ENCODE data around the gene SLC6A13. TPM values are rescaled to one million over a fixed set of nuclear protein-coding genes. Genes with fewer than 3 reads are reported as not detected.

The SLC6A13 gene
- total and polyA plus RNA-seq, 2 of the 13 experiments (the other 11 are each of a cell fraction or from before 2014, with no cell fraction given): 0.05 to 0.15 TPM

- TF ChIP-seq LCORL (IDR thresholded peaks at IDR 0.05): no peak
- TF ChIP-seq LCORL (CRISPR knock-in tag; IDR thresholded peaks at IDR 0.05): peak; percentile 79
- no peak for TF ChIP-seq ZNF235 (CRISPR knock-in tag; IDR thresholded peaks at IDR 0.05; ENCODE audit: borderline replicate concordance)
- no peak for TF ChIP-seq SUZ12 (IDR thresholded peaks at IDR 0.05; ENCODE audit: low read depth, low read length)
- no peak for TF ChIP-seq ZNF160 (CRISPR knock-in tag; IDR thresholded peaks at IDR 0.05)
- no peak for TF ChIP-seq SMC3 (IDR thresholded peaks at IDR 0.05; ENCODE audit: low read length)
- no peak for TF ChIP-seq ZNF335 (CRISPR knock-in tag; IDR thresholded peaks at IDR 0.05)
- TF ChIP-seq KMT2B (CRISPR knock-in tag; IDR thresholded peaks at IDR 0.05): 0 out of 2 replicates have a peak, but pooled peaks have one; percentile 22
- no peak for TF ChIP-seq SMAD9 (CRISPR knock-in tag; IDR thresholded peaks at IDR 0.05)
- no peak for TF ChIP-seq KLF12 (CRISPR knock-in tag; IDR thresholded peaks at IDR 0.05; ENCODE audit: borderline replicate concordance)
- TF ChIP-seq PITX1 (CRISPR knock-in tag; IDR thresholded peaks at IDR 0.05): no peak
- TF ChIP-seq PHF8 (CRISPR knock-in tag; IDR thresholded peaks at IDR 0.05): no peak
- no peak for TF ChIP-seq REXO4 (CRISPR knock-in tag; IDR thresholded peaks at IDR 0.05; ENCODE audit: borderline replicate concordance)
- TF ChIP-seq TFDP1 (CRISPR knock-in tag; IDR thresholded peaks at IDR 0.05; ENCODE audit: borderline replicate concordance): peak; percentile 20; the same call in 1 of the 2 replicates
- peak; percentile 76; the same call in 1 of the 2 replicates for TF ChIP-seq ZNF263 (CRISPR knock-in tag; IDR thresholded peaks at IDR 0.05)
- TF ChIP-seq ZNF383 (CRISPR knock-in tag; IDR thresholded peaks at IDR 0.05; ENCODE audit: borderline replicate concordance): no peak
- no peak for TF ChIP-seq GPBP1L1 (CRISPR knock-in tag; IDR thresholded peaks at IDR 0.05)
- TF ChIP-seq EP300 (IDR thresholded peaks at IDR 0.05; ENCODE audit: low read depth in 2 of 2, low read length in 2 of 2): peak in 1 of 2 experiments; percentile 44; a peak in 2 of 4 replicates
- peak; percentile 45; the same call in 1 of the 2 replicates for TF ChIP-seq EP300 (CRISPR knock-in tag; IDR thresholded peaks at IDR 0.05; ENCODE audit: borderline replicate concordance)
- no peak for TF ChIP-seq KIAA2018 (CRISPR knock-in tag; IDR thresholded peaks at IDR 0.05; ENCODE audit: borderline replicate concordance)
Observed at GRCh38 chr12:237026-237815, 25.4 kb downstream of the SLC6A13 start (continued).
